ENCODE measurements around the gene ICAM1.
"Not testable (repeated sequence)": the region's sequence is repeated elsewhere in the genome, so short reads cannot be mapped to it uniquely, and the experiment has no call there.

The ICAM1 gene

GRCh38 chr19:10279737-10280442, 9.0 kb downstream of the ICAM1 start:
- DNase-seq, result no peak

- not testable (repeated sequence) for DNase-seq
Observed at GRCh38 chr19:10282043-10282442, 11.1 kb downstream of the ICAM1 start.

- no peak for DNase-seq
Observed at GRCh38 chr19:10283301-10284064, 12.6 kb downstream of the ICAM1 start.

GRCh38 chr19:10284065-10284959, 13.4 kb downstream of the ICAM1 start:
- no peak for DNase-seq

- no peak for DNase-seq
Observed at GRCh38 chr19:10284960-10285278, 14.0 kb downstream of the ICAM1 start.

- no peak for DNase-seq
Observed at GRCh38 chr19:10285393-10285792, 14.5 kb downstream of the ICAM1 start.

GRCh38 chr19:10286803-10287737, 16.1 kb downstream of the ICAM1 start, which contains the start of gene ICAM4:
Gene ICAM4, plus strand, starts transcription at chr19:10286955. Its CDS starts 58 bp downstream, at chr19:10287013.
- DNase-seq, result peak; percentile 20

- DNase-seq, result peak; percentile 37
Observed at GRCh38 chr19:10288662-10289166, 17.8 kb downstream of the ICAM1 start.

- peak; percentile 62 for DNase-seq
Observed at GRCh38 chr19:10289167-10289835, 18.4 kb downstream of the ICAM1 start.

GRCh38 chr19:10289836-10290356, 19.0 kb downstream of the ICAM1 start, which contains the start of gene ICAM5:
Gene ICAM5, plus strand, starts transcription at chr19:10289952. Its CDS starts 92 bp downstream, at chr19:10290044.
- peak; percentile 27 for DNase-seq

GRCh38 chr19:10290357-10290875, 19.5 kb downstream of the ICAM1 start:
- no peak for DNase-seq

- DNase-seq, result peak; percentile 59
Observed at GRCh38 chr19:10290876-10291553, 20.1 kb downstream of the ICAM1 start.

GRCh38 chr19:10291554-10292205, 20.8 kb downstream of the ICAM1 start:
- peak; percentile 55 for DNase-seq

- peak; percentile 71 for DNase-seq
Observed at GRCh38 chr19:10292206-10292788, 21.4 kb downstream of the ICAM1 start.

- DNase-seq, result peak; percentile 8
Observed at GRCh38 chr19:10292789-10293636, 22.1 kb downstream of the ICAM1 start.

- DNase-seq, result peak; percentile 14
Observed at GRCh38 chr19:10293637-10294367, 22.9 kb downstream of the ICAM1 start.

GRCh38 chr19:10294368-10294697, 23.4 kb downstream of the ICAM1 start:
- DNase-seq, result peak; percentile 21
